ENCODE data around the gene TMEM163.
"Not testable (repeated sequence)": the region's sequence is repeated elsewhere in the genome, so short reads cannot be mapped to it uniquely, and the experiment has no call there.

TMEM163 gene

DNA sequence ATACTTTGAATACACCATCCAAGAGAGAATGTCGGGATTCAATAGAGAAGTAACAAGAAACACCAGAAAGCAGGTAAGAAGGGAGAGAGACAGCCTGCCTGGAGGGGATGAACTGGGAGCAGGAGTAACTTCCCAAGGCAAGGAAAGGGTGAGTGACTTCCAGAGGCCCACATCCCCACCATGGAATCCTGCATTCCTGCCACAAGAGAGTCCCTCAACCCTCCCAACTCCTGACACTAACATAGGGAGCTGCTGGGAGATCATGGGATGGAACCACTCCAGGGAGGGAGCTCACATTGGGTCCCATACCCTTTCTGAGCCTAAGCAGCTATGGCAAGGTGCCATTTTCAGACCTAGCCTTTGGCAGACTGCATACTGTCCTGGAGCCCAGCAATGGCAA is 5.5 kb upstream of the TMEM163 start:
- peaks cover 0 to 8% of the 10 kb centered on the region in 2 donors for H3K4me1 ChIP-seq (ENCODE audit: control insufficient read depth in 1 of 2, insufficient read depth in 2 of 2, low read length in 2 of 2)
- no peaks in the 10 kb centered on the region for H3K36me3 ChIP-seq (ENCODE audit: control insufficient read depth in 1 of 2, insufficient read depth in 2 of 2, low read length in 2 of 2)
- H3K4me3 ChIP-seq (ENCODE audit: low read depth in 1 of 2, low read length in 2 of 2), result no peak overlapping the region
- H3K9ac ChIP-seq (ENCODE audit: low read depth in 1 of 2, low read length in 2 of 2), result no peak overlapping the region
- no peak overlapping the region for H3K27ac ChIP-seq (ENCODE audit: low read depth, low read length)
- H3K9me3 ChIP-seq (ENCODE audit: control insufficient read depth in 1 of 2, low read length in 2 of 2), result no peaks in the 10 kb centered on the region
- H3K27me3 ChIP-seq (ENCODE audit: control insufficient read depth in 1 of 2, insufficient read depth in 2 of 2, low read length in 2 of 2), result peaks cover 16 to 32% of the 10 kb centered on the region in 2 donors

DNA sequence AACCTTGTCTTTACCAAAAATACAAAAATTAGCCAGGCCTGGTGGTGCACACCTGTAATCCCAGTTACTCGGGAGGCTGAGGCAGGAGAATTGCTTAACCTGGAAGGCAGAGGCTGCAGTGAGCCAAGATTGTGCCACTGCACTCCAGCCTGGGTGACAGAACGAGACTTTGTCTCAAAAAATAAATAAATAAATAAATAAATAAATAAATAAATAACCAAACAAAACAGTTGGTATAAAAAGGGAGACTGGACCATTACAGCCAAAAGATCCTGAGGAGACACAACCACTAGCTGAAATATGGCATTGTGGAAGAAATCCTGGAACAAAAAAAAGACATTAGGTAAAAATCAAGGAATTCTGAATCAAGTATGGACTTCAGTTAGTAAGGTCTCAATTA is 4.9 kb upstream of the TMEM163 start:
- not testable (repeated sequence) for H3K4me1 ChIP-seq (ENCODE audit: control insufficient read depth in 1 of 2, insufficient read depth in 2 of 2, low read length in 2 of 2); H3K9me3 ChIP-seq (ENCODE audit: control insufficient read depth in 1 of 2, low read length in 2 of 2); H3K9ac ChIP-seq (ENCODE audit: low read depth in 1 of 2, low read length in 2 of 2); H3K4me3 ChIP-seq (ENCODE audit: low read depth in 1 of 2, low read length in 2 of 2); H3K27ac ChIP-seq (ENCODE audit: low read depth, low read length); H3K36me3 ChIP-seq (ENCODE audit: control insufficient read depth in 1 of 2, insufficient read depth in 2 of 2, low read length in 2 of 2)
- peaks cover 19 to 35% of the 10 kb centered on the region in 2 donors for H3K27me3 ChIP-seq (ENCODE audit: control insufficient read depth in 1 of 2, insufficient read depth in 2 of 2, low read length in 2 of 2)

DNA sequence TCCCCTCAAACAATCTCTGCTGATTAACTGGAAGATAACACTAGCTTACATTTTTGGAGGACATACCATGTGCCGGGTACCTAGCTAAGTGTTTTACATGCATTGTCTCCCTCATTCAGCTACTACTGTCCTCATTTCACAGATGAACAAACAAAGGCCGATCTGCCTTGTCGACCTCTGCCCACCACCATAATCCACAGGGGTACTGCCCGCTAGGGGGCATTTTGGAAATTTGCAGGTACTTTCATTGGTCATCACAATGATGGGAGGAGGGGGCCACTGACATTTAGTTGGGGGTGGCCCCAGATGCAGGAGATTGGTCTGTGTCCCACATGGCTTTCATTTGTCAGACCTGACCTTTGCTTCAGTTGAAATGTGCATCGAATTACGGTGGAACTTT is 3.9 kb upstream of the TMEM163 start:
- Histone ChIP-seq H3K4me3 (ENCODE audit: low read depth in 1 of 2, low read length in 2 of 2) (no peak overlapping the region), H3K9me3 (ENCODE audit: control insufficient read depth in 1 of 2, low read length in 2 of 2) (no peaks in the 10 kb centered on the region), H3K4me1 (ENCODE audit: control insufficient read depth in 1 of 2, insufficient read depth in 2 of 2, low read length in 2 of 2) (peaks cover 0 to 8% of the 10 kb centered on the region in 2 donors), H3K9ac (ENCODE audit: low read depth in 1 of 2, low read length in 2 of 2) (no peak overlapping the region), H3K36me3 (ENCODE audit: control insufficient read depth in 1 of 2, insufficient read depth in 2 of 2, low read length in 2 of 2) (no peaks in the 10 kb centered on the region), H3K27ac (ENCODE audit: low read depth, low read length) (no peak overlapping the region), H3K27me3 (ENCODE audit: control insufficient read depth in 1 of 2, insufficient read depth in 2 of 2, low read length in 2 of 2) (peaks cover 25 to 40% of the 10 kb centered on the region in 2 donors)

DNA sequence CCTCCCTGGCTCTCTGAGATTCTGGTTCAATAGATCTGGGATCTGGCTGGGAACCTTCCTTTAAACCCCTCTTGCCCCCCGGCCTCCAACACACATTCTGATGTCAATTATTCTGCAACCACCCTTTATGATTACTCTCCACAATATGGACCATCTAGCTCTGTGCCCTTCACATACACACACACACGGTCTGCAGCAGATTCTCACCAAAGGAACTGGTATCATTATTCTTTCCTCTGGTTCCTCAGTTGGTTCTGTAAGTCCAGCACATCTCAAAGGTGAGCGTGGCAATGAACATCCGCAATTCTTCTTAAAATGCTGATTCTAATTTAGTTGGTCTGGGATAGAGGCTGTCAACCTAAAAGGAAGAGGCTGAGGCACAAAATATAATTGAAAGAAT is 2.8 kb upstream of the TMEM163 start:
- Histone ChIP-seq H3K4me1 (ENCODE audit: control insufficient read depth in 1 of 2, insufficient read depth in 2 of 2, low read length in 2 of 2) (peaks cover 0 to 8% of the 10 kb centered on the region in 2 donors), H3K27ac (ENCODE audit: low read depth, low read length) (no peak overlapping the region), H3K36me3 (ENCODE audit: control insufficient read depth in 1 of 2, insufficient read depth in 2 of 2, low read length in 2 of 2) (no peaks in the 10 kb centered on the region), H3K9me3 (ENCODE audit: control insufficient read depth in 1 of 2, low read length in 2 of 2) (no peaks in the 10 kb centered on the region), H3K4me3 (ENCODE audit: low read depth in 1 of 2, low read length in 2 of 2) (no peak overlapping the region), H3K9ac (ENCODE audit: low read depth in 1 of 2, low read length in 2 of 2) (no peak overlapping the region), H3K27me3 (ENCODE audit: control insufficient read depth in 1 of 2, insufficient read depth in 2 of 2, low read length in 2 of 2) (peaks cover 36 to 52% of the 10 kb centered on the region in 2 donors)

DNA sequence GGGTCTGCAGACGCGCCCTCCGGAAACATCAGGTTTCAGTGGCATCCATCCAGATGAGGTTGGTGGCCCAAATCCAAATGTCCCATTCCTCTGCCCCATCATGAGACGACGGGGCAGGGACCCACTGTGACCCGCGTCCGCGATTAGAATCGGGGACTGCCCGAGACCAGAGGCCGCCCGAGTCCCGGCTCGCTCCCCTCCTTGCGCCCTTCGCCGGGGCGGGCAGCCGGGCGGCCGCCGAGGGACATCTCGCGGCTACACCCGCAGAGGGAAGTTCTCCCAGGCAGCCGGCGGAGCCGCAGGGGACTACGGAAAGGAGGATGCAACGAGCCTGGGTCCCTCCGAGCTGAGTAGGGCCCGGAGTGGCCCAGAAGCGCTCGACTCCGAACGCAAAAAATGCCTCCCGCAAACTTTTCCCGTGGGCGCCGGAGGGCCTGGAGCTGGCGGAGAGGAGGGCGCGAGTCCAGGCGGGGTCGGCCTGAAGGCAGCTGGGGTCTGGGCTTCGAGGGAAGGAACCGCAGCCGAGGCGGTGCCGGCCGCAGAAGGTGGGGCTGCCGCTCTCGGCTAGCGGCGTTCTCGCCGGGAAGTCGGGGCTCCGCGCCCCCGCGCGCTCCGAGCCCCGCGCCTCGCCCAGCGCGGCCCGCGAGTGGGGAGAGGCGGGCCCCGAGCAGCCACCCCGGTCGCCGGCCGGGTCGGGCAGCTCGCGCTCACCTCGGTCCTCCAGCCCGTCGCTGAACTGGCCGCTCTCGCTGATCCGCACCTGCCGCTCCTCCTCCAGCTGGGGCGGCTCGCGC is 580 bp downstream of the TMEM163 start:
- Histone ChIP-seq H3K9me3 (ENCODE audit: control insufficient read depth in 1 of 2, low read length in 2 of 2) (no peaks in the 10 kb centered on the region), H3K9ac (ENCODE audit: low read depth in 1 of 2, low read length in 2 of 2) (no peak overlapping the region), H3K36me3 (ENCODE audit: control insufficient read depth in 1 of 2, insufficient read depth in 2 of 2, low read length in 2 of 2) (no peaks in the 10 kb centered on the region), H3K27me3 (ENCODE audit: control insufficient read depth in 1 of 2, insufficient read depth in 2 of 2, low read length in 2 of 2) (peaks cover 55 to 68% of the 10 kb centered on the region in 2 donors), H3K4me3 (ENCODE audit: low read depth in 1 of 2, low read length in 2 of 2) (peak overlapping the region; percentile 23 to 49), H3K4me1 (ENCODE audit: control insufficient read depth in 1 of 2, insufficient read depth in 2 of 2, low read length in 2 of 2) (no peaks in the 10 kb centered on the region), H3K27ac (ENCODE audit: low read depth, low read length) (no peak overlapping the region)

DNA sequence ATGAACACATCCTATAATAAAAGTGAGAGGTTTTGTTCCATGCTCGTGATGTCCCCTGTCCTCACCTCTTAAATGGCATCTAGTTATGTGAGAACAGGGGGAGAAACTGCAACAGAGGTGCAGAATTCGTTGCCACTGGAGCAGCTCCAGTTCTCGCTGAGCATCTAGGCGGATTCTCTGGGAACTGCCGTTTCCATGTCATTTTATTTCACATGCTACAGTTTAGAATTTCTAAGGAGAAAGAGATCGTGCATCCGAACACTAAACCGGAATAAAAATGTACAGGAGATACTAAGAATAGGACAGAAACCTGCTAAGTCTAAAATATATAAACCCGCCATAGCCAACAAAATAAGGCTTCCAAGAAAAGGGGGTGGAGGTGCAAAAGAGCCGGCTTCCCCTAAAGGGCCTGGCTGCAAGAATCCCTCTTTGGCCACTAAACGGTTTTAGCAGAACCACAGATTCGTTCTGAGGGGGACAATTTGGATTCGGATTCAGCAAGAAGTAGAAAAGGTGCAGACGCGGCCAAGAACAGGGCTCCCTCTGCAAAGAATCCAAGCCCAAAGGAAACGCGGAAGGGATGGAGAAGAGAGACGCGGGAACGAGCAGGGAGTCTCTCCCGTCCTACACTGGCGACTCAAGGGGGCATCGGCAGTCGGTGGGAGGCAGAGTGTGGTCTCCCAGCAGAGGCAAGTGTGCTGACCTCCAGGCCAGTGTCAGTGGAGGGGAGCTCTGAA is 1.3 kb downstream of the TMEM163 start:
- H3K9me3 ChIP-seq (ENCODE audit: control insufficient read depth in 1 of 2, low read length in 2 of 2), result no peaks in the 10 kb centered on the region
- H3K27me3 ChIP-seq (ENCODE audit: control insufficient read depth in 1 of 2, insufficient read depth in 2 of 2, low read length in 2 of 2), result peaks cover 52 to 67% of the 10 kb centered on the region in 2 donors
- no peaks in the 10 kb centered on the region for H3K36me3 ChIP-seq (ENCODE audit: control insufficient read depth in 1 of 2, insufficient read depth in 2 of 2, low read length in 2 of 2)
- H3K9ac ChIP-seq (ENCODE audit: low read depth in 1 of 2, low read length in 2 of 2), result no peak overlapping the region
- no peak overlapping the region for H3K27ac ChIP-seq (ENCODE audit: low read depth, low read length)
- H3K4me1 ChIP-seq (ENCODE audit: control insufficient read depth in 1 of 2, insufficient read depth in 2 of 2, low read length in 2 of 2), result no peaks in the 10 kb centered on the region
- peak overlapping the region in 1 of 2 donors; percentile 49 for H3K4me3 ChIP-seq (ENCODE audit: low read depth in 1 of 2, low read length in 2 of 2)

DNA sequence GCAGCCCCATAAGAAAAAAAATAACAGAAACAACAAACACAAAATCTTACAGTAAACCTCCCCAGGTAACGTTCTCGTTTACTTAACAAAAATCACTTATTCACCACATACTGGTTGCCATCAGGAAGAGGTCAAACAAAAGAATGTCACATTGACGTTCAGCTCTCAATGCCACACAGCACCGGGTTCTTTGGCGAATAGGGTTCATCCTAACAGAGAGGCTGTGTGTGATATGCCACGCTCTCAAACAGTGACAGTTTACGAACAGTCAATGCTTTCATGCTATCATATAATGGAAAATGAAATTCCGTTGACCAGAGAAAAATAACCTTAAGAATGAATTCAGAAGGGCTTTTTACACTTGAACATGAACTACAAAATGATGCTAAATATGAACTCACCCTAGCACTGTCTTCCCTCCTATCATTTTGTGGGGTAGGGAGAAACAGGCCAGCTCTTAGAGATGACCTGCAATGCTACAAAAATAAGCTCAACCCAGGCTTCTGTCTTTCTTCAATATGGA is 2.0 kb downstream of the TMEM163 start:
- Histone ChIP-seq H3K27ac (ENCODE audit: low read depth, low read length) (no peak overlapping the region), H3K4me3 (ENCODE audit: low read depth in 1 of 2, low read length in 2 of 2) (no peak overlapping the region), H3K4me1 (ENCODE audit: control insufficient read depth in 1 of 2, insufficient read depth in 2 of 2, low read length in 2 of 2) (no peaks in the 10 kb centered on the region), H3K9me3 (ENCODE audit: control insufficient read depth in 1 of 2, low read length in 2 of 2) (no peaks in the 10 kb centered on the region), H3K27me3 (ENCODE audit: control insufficient read depth in 1 of 2, insufficient read depth in 2 of 2, low read length in 2 of 2) (peaks cover 52 to 63% of the 10 kb centered on the region in 2 donors), H3K9ac (ENCODE audit: low read depth in 1 of 2, low read length in 2 of 2) (no peak overlapping the region), H3K36me3 (ENCODE audit: control insufficient read depth in 1 of 2, insufficient read depth in 2 of 2, low read length in 2 of 2) (no peaks in the 10 kb centered on the region)

DNA sequence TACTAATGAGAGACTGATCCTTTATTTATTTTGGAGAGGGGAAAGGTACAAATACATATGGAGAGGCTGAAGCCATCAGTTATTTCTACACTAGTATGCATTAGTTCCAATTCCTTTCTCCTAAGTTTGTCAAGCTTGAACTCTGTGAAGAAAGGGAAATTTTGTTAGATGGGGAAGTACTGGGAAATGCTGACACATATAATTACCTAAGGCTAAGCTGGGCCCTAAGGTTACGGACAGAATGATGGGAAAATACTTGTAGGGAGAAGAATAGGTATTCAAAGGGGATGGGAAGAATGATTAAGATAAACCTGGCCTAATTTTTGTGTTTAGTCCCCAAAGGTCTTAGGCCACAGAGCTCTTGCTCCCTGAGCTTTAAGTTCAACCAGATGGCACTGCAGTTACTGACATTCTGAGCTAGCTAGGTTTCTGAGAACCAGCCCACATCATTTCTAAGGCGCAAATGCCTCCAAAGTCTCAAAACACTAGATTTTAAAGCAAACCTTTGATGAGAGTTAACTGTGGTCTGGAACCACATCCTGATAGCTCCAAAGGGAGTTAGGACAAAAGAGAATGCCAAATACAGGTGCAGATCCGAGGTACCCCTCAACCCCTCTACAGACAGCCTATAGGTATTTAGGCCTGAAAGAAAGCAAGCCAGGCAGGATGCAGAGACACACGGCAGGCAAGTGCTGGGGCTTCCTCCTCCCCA is 2.7 kb downstream of the TMEM163 start:
- Histone ChIP-seq H3K4me3 (ENCODE audit: low read depth in 1 of 2, low read length in 2 of 2) (no peak overlapping the region), H3K4me1 (ENCODE audit: control insufficient read depth in 1 of 2, insufficient read depth in 2 of 2, low read length in 2 of 2) (no peaks in the 10 kb centered on the region), H3K27ac (ENCODE audit: low read depth, low read length) (no peak overlapping the region), H3K9ac (ENCODE audit: low read depth in 1 of 2, low read length in 2 of 2) (no peak overlapping the region), H3K27me3 (ENCODE audit: control insufficient read depth in 1 of 2, insufficient read depth in 2 of 2, low read length in 2 of 2) (peaks cover 52 to 64% of the 10 kb centered on the region in 2 donors), H3K36me3 (ENCODE audit: control insufficient read depth in 1 of 2, insufficient read depth in 2 of 2, low read length in 2 of 2) (no peaks in the 10 kb centered on the region), H3K9me3 (ENCODE audit: control insufficient read depth in 1 of 2, low read length in 2 of 2) (no peaks in the 10 kb centered on the region)

DNA sequence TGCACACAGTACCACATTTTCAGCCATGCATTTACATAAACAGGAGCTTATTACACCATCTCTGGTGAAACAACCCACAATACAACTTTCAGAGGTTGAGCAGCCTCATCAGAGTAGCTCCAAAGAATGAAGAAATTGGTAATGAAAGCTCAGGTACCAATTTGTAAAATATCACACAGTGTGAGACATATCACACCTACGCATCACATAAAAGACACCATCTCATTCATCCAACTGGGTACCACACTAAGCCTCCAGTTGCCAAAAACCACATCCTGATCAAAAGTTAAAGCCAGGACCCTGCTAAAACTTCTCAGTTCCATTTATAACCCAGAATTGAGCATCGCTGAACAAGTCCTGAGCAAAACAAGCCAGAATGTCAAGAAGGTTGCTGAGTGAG is 4.6 kb downstream of the TMEM163 start:
- H3K36me3 ChIP-seq (ENCODE audit: control insufficient read depth in 1 of 2, insufficient read depth in 2 of 2, low read length in 2 of 2), result no peaks in the 10 kb centered on the region
- H3K27me3 ChIP-seq (ENCODE audit: control insufficient read depth in 1 of 2, insufficient read depth in 2 of 2, low read length in 2 of 2), result peaks cover 38 to 46% of the 10 kb centered on the region in 2 donors
- no peak overlapping the region for H3K9ac ChIP-seq (ENCODE audit: low read depth in 1 of 2, low read length in 2 of 2)
- no peaks in the 10 kb centered on the region for H3K4me1 ChIP-seq (ENCODE audit: control insufficient read depth in 1 of 2, insufficient read depth in 2 of 2, low read length in 2 of 2)
- no peaks in the 10 kb centered on the region for H3K9me3 ChIP-seq (ENCODE audit: control insufficient read depth in 1 of 2, low read length in 2 of 2)
- H3K27ac ChIP-seq (ENCODE audit: low read depth, low read length), result no peak overlapping the region
- no peak overlapping the region for H3K4me3 ChIP-seq (ENCODE audit: low read depth in 1 of 2, low read length in 2 of 2)

DNA sequence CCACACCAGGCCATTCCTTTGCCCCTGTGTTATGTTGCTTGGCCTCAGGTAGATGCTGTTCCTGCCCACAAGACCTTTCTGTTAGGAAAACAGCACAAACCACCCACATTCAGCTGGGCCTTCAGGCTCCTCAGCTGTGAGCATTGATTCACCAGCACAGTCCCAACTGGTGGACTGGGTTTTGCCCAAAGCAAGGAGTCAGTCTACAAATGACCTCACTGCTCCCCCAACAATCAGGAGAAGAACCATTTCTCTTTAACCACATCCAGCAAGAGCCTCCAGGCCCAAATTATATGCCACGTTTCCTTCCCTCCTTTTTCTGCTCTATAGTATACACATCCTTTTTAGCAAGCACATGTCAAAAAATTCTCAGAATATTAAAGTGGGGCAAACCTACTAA is 5.2 kb downstream of the TMEM163 start:
- no peaks in the 10 kb centered on the region for H3K36me3 ChIP-seq (ENCODE audit: control insufficient read depth in 1 of 2, insufficient read depth in 2 of 2, low read length in 2 of 2)
- H3K9ac ChIP-seq (ENCODE audit: low read depth in 1 of 2, low read length in 2 of 2), result no peak overlapping the region
- peaks cover 37 to 45% of the 10 kb centered on the region in 2 donors for H3K27me3 ChIP-seq (ENCODE audit: control insufficient read depth in 1 of 2, insufficient read depth in 2 of 2, low read length in 2 of 2)
- H3K27ac ChIP-seq (ENCODE audit: low read depth, low read length), result no peak overlapping the region
- H3K4me1 ChIP-seq (ENCODE audit: control insufficient read depth in 1 of 2, insufficient read depth in 2 of 2, low read length in 2 of 2), result no peaks in the 10 kb centered on the region
- H3K4me3 ChIP-seq (ENCODE audit: low read depth in 1 of 2, low read length in 2 of 2), result no peak overlapping the region
- H3K9me3 ChIP-seq (ENCODE audit: control insufficient read depth in 1 of 2, low read length in 2 of 2), result no peaks in the 10 kb centered on the region
